Hindlimb muscle (tissue), 1 donor: ENCODE results near the gene AGBL3. TPM values are rescaled to one million over a fixed set of nuclear protein-coding genes. Genes with fewer than 3 reads are reported as not detected.

Experiments
- polyA plus RNA-seq: library from polyadenylated mRNA; unstranded; fragments of 120-200 nt; gene quantifications from one replicate; pipeline ENCODE4 v1.2.1, GENCODE V29; 2013; ENCODE audit not compliant: insufficient read length

The AGBL3 gene
- polyA plus RNA-seq, 1 donor = 3.6 TPM

Other genes with a start within 250 kb of the AGBL3 start
- gene CALD1, start 206.9 kb upstream of the AGBL3 start, polyA plus RNA-seq = 93.4 TPM
- 14.6 TPM for gene TMEM140, start 161.6 kb downstream of the AGBL3 start, polyA plus RNA-seq
- 34.8 TPM for gene CYREN, start 184.2 kb downstream of the AGBL3 start, polyA plus RNA-seq
- gene WDR91, start 225.0 kb downstream of the AGBL3 start, polyA plus RNA-seq = 11.1 TPM
- gene STRA8, start 247.3 kb downstream of the AGBL3 start, polyA plus RNA-seq = not detected